Measurements from ENCODE around the gene MUC7. TPM values are rescaled to one million over a fixed set of nuclear protein-coding genes. Genes with fewer than 3 reads are reported as not detected.

MUC7 gene
- total RNA-seq, 1 donor: not detected

DNA sequence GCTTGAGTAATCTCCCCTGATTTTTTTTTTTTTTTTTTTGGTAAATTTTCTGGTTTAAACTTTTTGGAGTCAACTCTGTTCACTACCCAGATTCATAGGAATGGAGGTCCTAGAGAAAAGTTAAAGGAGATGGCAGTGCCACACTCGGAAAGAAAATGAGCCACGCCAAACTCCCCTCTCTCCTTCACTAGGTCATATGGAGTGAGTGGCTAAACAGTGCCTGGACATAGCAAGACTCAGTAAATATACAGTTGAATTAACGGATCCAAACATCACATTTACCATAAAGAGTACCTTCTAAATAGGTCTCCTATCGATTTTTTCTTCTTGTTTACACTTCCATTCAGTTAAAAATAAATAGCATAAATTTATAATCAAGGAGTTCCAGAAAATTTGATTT, 32.7 kb downstream of the MUC7 start:
- Histone ChIP-seq H2AFZ (ENCODE audit: low read length) (no peak overlapping the region), H3K9me3 (ENCODE audit: low read depth, low read length) (no peaks in the 10 kb centered on the region), H3K27me3 (ENCODE audit: insufficient read depth, low read length) (peaks cover 5% of the 10 kb centered on the region), H3K27ac (ENCODE audit: low read depth, low read length) (no peak overlapping the region), H3K4me3 (ENCODE audit: insufficient read depth, low read length) (no peak overlapping the region), H3K4me1 (ENCODE audit: insufficient read depth, low read length) (no peaks in the 10 kb centered on the region), H3K36me3 (ENCODE audit: insufficient read depth, low read length) (no peaks in the 10 kb centered on the region), H3K4me2 (ENCODE audit: insufficient read depth, low read length) (no peak overlapping the region), H3K79me2 (ENCODE audit: insufficient read depth, low read length) (no peaks in the 10 kb centered on the region), H4K20me1 (ENCODE audit: insufficient read depth, low read length) (no peaks in the 10 kb centered on the region)
- no peak for DNase-seq (ENCODE audit: insufficient read length, low spot score, missing footprints)
- TF ChIP-seq, protein P1, sequence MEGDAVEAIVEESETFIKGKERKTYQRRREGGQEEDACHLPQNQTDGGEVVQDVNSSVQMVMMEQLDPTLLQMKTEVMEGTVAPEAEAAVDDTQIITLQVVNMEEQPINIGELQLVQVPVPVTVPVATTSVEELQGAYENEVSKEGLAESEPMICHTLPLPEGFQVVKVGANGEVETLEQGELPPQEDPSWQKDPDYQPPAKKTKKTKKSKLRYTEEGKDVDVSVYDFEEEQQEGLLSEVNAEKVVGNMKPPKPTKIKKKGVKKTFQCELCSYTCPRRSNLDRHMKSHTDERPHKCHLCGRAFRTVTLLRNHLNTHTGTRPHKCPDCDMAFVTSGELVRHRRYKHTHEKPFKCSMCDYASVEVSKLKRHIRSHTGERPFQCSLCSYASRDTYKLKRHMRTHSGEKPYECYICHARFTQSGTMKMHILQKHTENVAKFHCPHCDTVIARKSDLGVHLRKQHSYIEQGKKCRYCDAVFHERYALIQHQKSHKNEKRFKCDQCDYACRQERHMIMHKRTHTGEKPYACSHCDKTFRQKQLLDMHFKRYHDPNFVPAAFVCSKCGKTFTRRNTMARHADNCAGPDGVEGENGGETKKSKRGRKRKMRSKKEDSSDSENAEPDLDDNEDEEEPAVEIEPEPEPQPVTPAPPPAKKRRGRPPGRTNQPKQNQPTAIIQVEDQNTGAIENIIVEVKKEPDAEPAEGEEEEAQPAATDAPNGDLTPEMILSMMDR (IDR thresholded peaks at IDR 0.05; ENCODE audit: extremely low read depth, low read depth, low read length): no peak

DNA sequence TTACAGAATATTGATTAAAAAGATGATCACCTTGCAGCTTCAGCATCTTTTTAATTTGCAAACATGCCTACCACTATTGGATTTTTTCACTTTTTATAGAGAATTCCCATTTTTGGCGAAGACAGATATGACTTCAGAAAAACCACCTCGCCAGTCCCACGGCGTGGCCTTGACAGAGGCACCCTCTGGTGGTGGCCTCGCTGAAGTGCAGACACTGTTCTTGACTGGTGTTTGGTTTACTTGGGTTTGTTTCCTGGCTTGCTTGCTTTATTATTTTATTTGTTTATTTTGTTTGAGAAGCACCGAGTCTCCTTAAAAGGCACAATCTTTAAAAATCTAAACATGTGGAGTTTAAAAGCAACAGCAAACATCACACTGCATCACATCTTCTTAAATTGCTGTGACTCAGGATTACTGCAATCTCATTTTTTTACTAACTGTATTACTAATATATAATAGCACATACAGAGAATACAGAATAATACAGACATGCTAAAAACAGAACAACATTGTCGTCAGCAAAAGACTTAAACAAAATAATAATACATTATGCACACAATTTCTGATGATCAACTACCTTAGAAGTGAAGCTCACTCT, 33.3 kb downstream of the MUC7 start:
- Histone ChIP-seq H3K9me3 (ENCODE audit: low read depth, low read length) (no peaks in the 10 kb centered on the region), H4K20me1 (ENCODE audit: insufficient read depth, low read length) (no peaks in the 10 kb centered on the region), H3K79me2 (ENCODE audit: insufficient read depth, low read length) (no peaks in the 10 kb centered on the region), H3K4me1 (ENCODE audit: insufficient read depth, low read length) (no peaks in the 10 kb centered on the region), H3K4me2 (ENCODE audit: insufficient read depth, low read length) (no peak overlapping the region), H2AFZ (ENCODE audit: low read length) (no peak overlapping the region), H3K27me3 (ENCODE audit: insufficient read depth, low read length) (peaks cover 5% of the 10 kb centered on the region), H3K4me3 (ENCODE audit: insufficient read depth, low read length) (no peak overlapping the region), H3K27ac (ENCODE audit: low read depth, low read length) (no peak overlapping the region), H3K36me3 (ENCODE audit: insufficient read depth, low read length) (no peaks in the 10 kb centered on the region)
- TF ChIP-seq, protein P1 (IDR thresholded peaks at IDR 0.05; ENCODE audit: extremely low read depth, low read depth, low read length): peak; percentile 93
- no peak for DNase-seq (ENCODE audit: insufficient read length, low spot score, missing footprints)

DNA sequence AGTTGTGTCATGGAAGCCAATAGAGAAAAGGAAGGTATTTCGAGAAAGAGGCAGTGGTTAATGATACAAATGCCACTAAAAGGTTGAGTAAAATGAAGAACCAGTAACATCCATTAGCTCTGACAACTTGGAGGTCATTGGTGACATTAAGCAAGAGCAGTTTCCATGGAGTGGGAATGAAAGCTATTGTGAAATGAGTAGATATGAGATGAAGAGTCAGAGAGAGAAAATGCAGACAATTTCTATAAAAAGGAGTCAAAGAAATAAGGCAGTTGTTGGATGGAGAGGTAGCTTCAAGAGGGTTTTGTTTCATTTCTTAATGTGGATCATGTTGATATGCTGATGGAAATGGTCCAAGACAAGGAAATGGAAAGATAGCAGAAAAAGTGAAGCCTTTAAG, 36.8 kb downstream of the MUC7 start:
- Histone ChIP-seq H3K9me3 (ENCODE audit: low read depth, low read length) (no peaks in the 10 kb centered on the region), H3K27me3 (ENCODE audit: insufficient read depth, low read length) (peaks cover 5% of the 10 kb centered on the region), H3K4me1 (ENCODE audit: insufficient read depth, low read length) (no peaks in the 10 kb centered on the region), H4K20me1 (ENCODE audit: insufficient read depth, low read length) (no peaks in the 10 kb centered on the region), H3K4me3 (ENCODE audit: insufficient read depth, low read length) (no peak overlapping the region), H3K4me2 (ENCODE audit: insufficient read depth, low read length) (no peak overlapping the region), H3K36me3 (ENCODE audit: insufficient read depth, low read length) (no peaks in the 10 kb centered on the region), H3K27ac (ENCODE audit: low read depth, low read length) (no peak overlapping the region), H2AFZ (ENCODE audit: low read length) (no peak overlapping the region), H3K79me2 (ENCODE audit: insufficient read depth, low read length) (no peaks in the 10 kb centered on the region)
- TF ChIP-seq, protein P1 (IDR thresholded peaks at IDR 0.05; ENCODE audit: extremely low read depth, low read depth, low read length): no peak
- DNase-seq (ENCODE audit: insufficient read length, low spot score, missing footprints): no peak

DNA sequence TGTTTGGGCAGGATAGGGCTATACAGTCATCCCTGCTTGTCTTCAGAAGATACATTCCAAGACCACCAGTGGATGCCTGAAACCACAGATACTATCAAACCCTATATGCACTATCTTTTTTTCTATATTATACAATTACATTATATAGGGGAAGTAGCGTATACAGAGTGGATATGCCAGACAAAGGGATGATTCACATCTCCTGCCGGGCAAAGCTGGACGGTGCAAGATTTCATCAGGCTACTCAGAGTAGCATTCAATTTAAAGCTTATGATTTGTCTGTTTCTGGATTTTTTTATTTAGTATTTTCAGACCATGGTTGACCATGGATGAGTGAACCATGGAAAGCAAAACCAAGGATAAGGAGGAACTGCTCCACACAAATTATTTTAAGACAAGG, 39.4 kb downstream of the MUC7 start:
- H3K4me3 ChIP-seq (ENCODE audit: insufficient read depth, low read length): no peak overlapping the region
- no peaks in the 10 kb centered on the region for H4K20me1 ChIP-seq (ENCODE audit: insufficient read depth, low read length)
- H3K27ac ChIP-seq (ENCODE audit: low read depth, low read length): no peak overlapping the region
- no peaks in the 10 kb centered on the region for H3K4me1 ChIP-seq (ENCODE audit: insufficient read depth, low read length)
- no peak overlapping the region for H2AFZ ChIP-seq (ENCODE audit: low read length)
- H3K4me2 ChIP-seq (ENCODE audit: insufficient read depth, low read length): no peak overlapping the region
- no peaks in the 10 kb centered on the region for H3K79me2 ChIP-seq (ENCODE audit: insufficient read depth, low read length)
- TF ChIP-seq, protein P1 (IDR thresholded peaks at IDR 0.05; ENCODE audit: extremely low read depth, low read depth, low read length): no peak
- H3K27me3 ChIP-seq (ENCODE audit: insufficient read depth, low read length): peaks cover 5% of the 10 kb centered on the region
- H3K9me3 ChIP-seq (ENCODE audit: low read depth, low read length): no peaks in the 10 kb centered on the region
- no peak for DNase-seq (ENCODE audit: insufficient read length, low spot score, missing footprints)
- no peaks in the 10 kb centered on the region for H3K36me3 ChIP-seq (ENCODE audit: insufficient read depth, low read length)
